IMR-90 (cell line): ENCODE measurements around the gene SECTM1. TPM values are rescaled to one million over a fixed set of nuclear protein-coding genes. Genes with fewer than 3 reads are reported as not detected.

Experiments
- ATAC-seq: fragments of 200-7000 bp; cut with Tn5 transposase; 2 replicates; pipeline ENCODE4 v1.9.1; 2020; ENCODE audit warnings: low read depth, mild to moderate bottlenecking, moderate library complexity
- BruUV-seq: library from RNA; stranded (reverse); fragments of 400-500 nt; replicated peaks from 2 replicates; lab custom pipeline; 2021; lab: Mats Ljungman, UMichigan
- CTCF ChIA-PET: fragments of 300-600 bp; formaldehyde crosslinking; extraction: SDS; loops from one replicate; lab custom pipeline; 2021; ENCODE audit warnings: antibody characterized with exemption; lab: Yijun Ruan, JAX
- POLR2A ChIA-PET: fragments of 300-600 bp; sonication (Branson Sonifier 250); formaldehyde crosslinking; loops from one replicate; lab custom pipeline; 2022; ENCODE audit warnings: antibody characterized with exemption; ENCODE audit not compliant: unreplicated experiment; lab: Charles Lee
- DNase-seq: peaks from one replicate; pipeline ENCODE4 v3.0.0; 2013
- H2AFZ ChIP-seq: replicated peaks from 2 replicates; pipeline ENCODE3; 2013; ENCODE audit warnings: low read length, mild to moderate bottlenecking; ENCODE audit not compliant: poor library complexity
- H2AK5ac ChIP-seq: 2 replicates; pipeline ENCODE4 v1.6.1; 2013; ENCODE audit warnings: low read depth, low read length, inconsistent platforms
- H2AK9ac ChIP-seq: replicated peaks from 2 replicates; pipeline ENCODE3; 2013; ENCODE audit warnings: mild to moderate bottlenecking, low read depth, low read length, moderate library complexity; ENCODE audit not compliant: poor library complexity
- H2BK120ac ChIP-seq: 2 replicates; pipeline ENCODE4 v1.6.1; 2013; ENCODE audit warnings: low read depth, low read length, inconsistent platforms
- H2BK15ac ChIP-seq: 3 replicates; pipeline ENCODE4 v1.6.1; 2013; ENCODE audit warnings: low read depth, low read length, inconsistent platforms
- H2BK20ac ChIP-seq: 2 replicates; pipeline ENCODE4 v1.6.1; 2013; ENCODE audit warnings: low read depth, mild to moderate bottlenecking, inconsistent platforms, low read length, moderate library complexity
- H2BK5ac ChIP-seq: 2 replicates; pipeline ENCODE4 v1.6.1; 2013; ENCODE audit warnings: mild to moderate bottlenecking, low read depth, low read length, inconsistent platforms; ENCODE audit not compliant: poor library complexity, severe bottlenecking
- H3K14ac ChIP-seq: replicated peaks from 2 replicates; pipeline ENCODE4 v1.6.1; 2013; ENCODE audit warnings: low read depth, low read length, inconsistent platforms
- H3K18ac ChIP-seq: 2 replicates; pipeline ENCODE4 v1.6.1; 2013; ENCODE audit warnings: low read depth, low read length, control low read depth
- H3K23ac ChIP-seq: 2 replicates; pipeline ENCODE4 v1.6.1; 2013; ENCODE audit warnings: low read depth, low read length, inconsistent platforms
- H3K27ac ChIP-seq: 2 replicates; pipeline ENCODE4 v1.5.1; 2013; ENCODE audit warnings: mild to moderate bottlenecking, control low read depth, low read length; ENCODE audit not compliant: insufficient read depth
- H3K27me3 ChIP-seq: 2 replicates; pipeline ENCODE4 v1.6.1; 2013; ENCODE audit warnings: low read length; ENCODE audit not compliant: control insufficient read depth, insufficient read depth
- H3K36me3 ChIP-seq: 2 replicates; pipeline ENCODE4 v1.6.1; 2013; ENCODE audit warnings: low read length, mixed read lengths; ENCODE audit not compliant: control insufficient read depth, insufficient read depth
- H3K4ac ChIP-seq: 2 replicates; pipeline ENCODE4 v1.6.1; 2013; ENCODE audit warnings: low read depth, low read length, inconsistent platforms
- H3K4me1 ChIP-seq: 2 replicates; pipeline ENCODE4 v1.6.1; 2013; ENCODE audit warnings: low read length, mixed read lengths; ENCODE audit not compliant: control insufficient read depth, insufficient read depth
- H3K4me2 ChIP-seq: 2 replicates; pipeline ENCODE4 v1.6.1; 2013; ENCODE audit warnings: low read depth, mild to moderate bottlenecking, control low read depth, low read length, moderate library complexity
- H3K4me3 ChIP-seq: 2 replicates; pipeline ENCODE4 v1.5.1; 2013; ENCODE audit warnings: low read depth, mild to moderate bottlenecking, control low read depth, low read length, moderate library complexity; ENCODE audit not compliant: insufficient read depth
- H3K56ac ChIP-seq: 2 replicates; pipeline ENCODE4 v1.6.1; 2013; ENCODE audit warnings: low read length, inconsistent platforms; ENCODE audit not compliant: insufficient read depth; ENCODE audit errors: extremely low read depth
- H3K79me1 ChIP-seq, 2 experiments: 2 replicates each; pipeline ENCODE4 v1.6.1; 2013; ENCODE audit warnings: low read length in 2 of 2, inconsistent platforms in 1 of 2, low read depth in 1 of 2
- H3K9ac ChIP-seq: 2 replicates; pipeline ENCODE4 v1.6.1; 2013; ENCODE audit warnings: low read depth, low read length, control low read depth
- H3K9me1 ChIP-seq: 2 replicates; pipeline ENCODE4 v1.6.1; 2013; ENCODE audit warnings: low read length, inconsistent platforms; ENCODE audit not compliant: insufficient read depth
- H3K9me3 ChIP-seq: 2 replicates; pipeline ENCODE4 v1.6.1; 2013; ENCODE audit warnings: low read length; ENCODE audit not compliant: control insufficient read depth, insufficient read depth
- H4K20me1 ChIP-seq: 2 replicates; pipeline ENCODE4 v1.6.1; 2013; ENCODE audit warnings: low read length, inconsistent platforms; ENCODE audit not compliant: insufficient read depth
- H4K5ac ChIP-seq: 2 replicates; pipeline ENCODE4 v1.6.1; 2013; ENCODE audit warnings: mild to moderate bottlenecking, low read depth, low read length, control low read depth
- H4K8ac ChIP-seq, 2 experiments: 2 replicates each; pipeline ENCODE4 v1.6.1; 2013; ENCODE audit warnings: low read depth in 2 of 2, low read length in 2 of 2, control low read depth in 1 of 2, inconsistent platforms in 1 of 2
- H4K91ac ChIP-seq: 2 replicates; pipeline ENCODE4 v1.6.1; 2013; ENCODE audit warnings: low read depth, low read length, inconsistent platforms; ENCODE audit not compliant: insufficient read depth
- BHLHE40 ChIP-seq: fragments of 150-350 bp; IDR thresholded peaks from 2 replicates; pipeline ENCODE4 v1.6.1; 2016; ENCODE audit warnings: mild to moderate bottlenecking, low read depth, low read length
- CEBPB ChIP-seq: IDR thresholded peaks from 2 replicates; pipeline ENCODE4 v1.6.1; 2012; ENCODE audit warnings: low read depth, low read length, improper control_type of control experiment
- CHD1 ChIP-seq: IDR thresholded peaks from 2 replicates; pipeline ENCODE4 v1.6.1; 2012; ENCODE audit warnings: low read depth, low read length, improper control_type of control experiment
- ELK1 ChIP-seq: fragments of 150-350 bp; IDR thresholded peaks from 2 replicates; pipeline ENCODE4 v1.6.1; 2016; ENCODE audit warnings: low read depth, mild to moderate bottlenecking, low read length, moderate library complexity, borderline replicate concordance
- FOS ChIP-seq: fragments of 150-350 bp; IDR thresholded peaks from 2 replicates; pipeline ENCODE4 v1.6.1; 2016; ENCODE audit warnings: low read depth, low read length
- MAFK ChIP-seq: IDR thresholded peaks from 2 replicates; pipeline ENCODE4 v1.6.1; 2012; ENCODE audit warnings: low read depth, low read length, improper control_type of control experiment
- MAZ ChIP-seq: IDR thresholded peaks from 2 replicates; pipeline ENCODE4 v1.6.1; 2012; ENCODE audit warnings: low read depth, mild to moderate bottlenecking, low read length, improper control_type of control experiment, moderate library complexity, borderline replicate concordance
- MXI1 ChIP-seq: IDR thresholded peaks from 2 replicates; pipeline ENCODE4 v1.6.1; 2012; ENCODE audit warnings: low read depth, mild to moderate bottlenecking, low read length, moderate library complexity, borderline replicate concordance
- NFE2L2 ChIP-seq: fragments of 150-350 bp; IDR thresholded peaks from 2 replicates; pipeline ENCODE4 v1.6.1; 2016; ENCODE audit warnings: low read depth, mild to moderate bottlenecking, low read length
- POLR2A ChIP-seq: IDR thresholded peaks from 2 replicates; pipeline ENCODE4 v1.6.1; 2012; ENCODE audit warnings: mild to moderate bottlenecking, low read depth, low read length
- RAD21 ChIP-seq: IDR thresholded peaks from 2 replicates; pipeline ENCODE4 v1.6.1; 2012; ENCODE audit warnings: low read length, improper control_type of control experiment
- RCOR1 ChIP-seq: IDR thresholded peaks from 2 replicates; pipeline ENCODE4 v1.6.1; 2012; ENCODE audit warnings: mild to moderate bottlenecking, low read length, improper control_type of control experiment; ENCODE audit not compliant: insufficient replicate concordance
- RFX5 ChIP-seq: IDR thresholded peaks from 2 replicates; pipeline ENCODE4 v1.8.0; 2012; ENCODE audit warnings: low read depth, mild to moderate bottlenecking, low read length, moderate library complexity
- SMC3 ChIP-seq: fragments of 150-350 bp; IDR thresholded peaks from 2 replicates; pipeline ENCODE4 v1.6.1; 2016; ENCODE audit warnings: low read depth, mild to moderate bottlenecking, antibody characterized with exemption, low read length, moderate library complexity
- WGBS, 2 experiments: methylation state at CpG; one replicate each; pipeline versions ENCODE4 v1.1.5 to v1.1.7; 2013; ENCODE audit warnings: missing lambda C conversion rate in 2 of 2; ENCODE audit not compliant: insufficient read length in 1 of 2; ENCODE audit errors: extremely low coverage in 2 of 2; 5-methylcytosine and 5-hydroxymethylcytosine counted together
- dilution Hi-C: fragments of 300-500 bp; cut with HindIII; formaldehyde crosslinking; loops from one replicate; pipeline ENCODE4 v1.14.3; 2018; ENCODE audit warnings: low sequenced_read_pairs; ENCODE audit not compliant: unreplicated experiment
- in situ Hi-C: fragments of 300-500 bp; cut with MboI; formaldehyde crosslinking; loops from 3 replicates; pipeline ENCODE4 v1.14.3; 2019; ENCODE audit warnings: low sequenced_read_pairs, inconsistent platforms, mixed read lengths
- intact Hi-C: fragments of 100-400 bp; cut with micrococcal nuclease; formaldehyde crosslinking; loops from 2 replicates; pipeline ENCODE4 v1.10.0; 2022
- polyA plus RNA-seq, 3 experiments: library from polyadenylated mRNA; depleted of rRNA; stranded (reverse); fragments of >200 nt; gene quantifications; 2 replicates each; pipeline ENCODE4 v1.2.3, GENCODE V29; 2012; ENCODE audit warnings: low replicate concordance in 1 of 3
- total RNA-seq: library from RNA; depleted of rRNA; stranded (reverse); fragments of >200 nt; gene quantifications from 2 replicates; pipeline ENCODE4 v1.2.3, GENCODE V29; 2012
- TF ChIP-seq, protein P1 (sequence below): conservative IDR thresholded peaks from 2 replicates; pipeline ENCODE4 v1.5.1; 2012; ENCODE audit warnings: mild to moderate bottlenecking, low read depth, low read length, improper control_type of control experiment
- TF ChIP-seq, protein P2 (sequence below): fragments of 150-350 bp; IDR thresholded peaks from 2 replicates; pipeline ENCODE4 v1.6.1; 2017; ENCODE audit warnings: mild to moderate bottlenecking, antibody characterized with exemption, low read length, low read depth

Gene SECTM1
- total and polyA plus RNA-seq, 2 of the 4 experiments (the other 2 are of a cell fraction), result 2.3 to 4.4 TPM

DNA sequence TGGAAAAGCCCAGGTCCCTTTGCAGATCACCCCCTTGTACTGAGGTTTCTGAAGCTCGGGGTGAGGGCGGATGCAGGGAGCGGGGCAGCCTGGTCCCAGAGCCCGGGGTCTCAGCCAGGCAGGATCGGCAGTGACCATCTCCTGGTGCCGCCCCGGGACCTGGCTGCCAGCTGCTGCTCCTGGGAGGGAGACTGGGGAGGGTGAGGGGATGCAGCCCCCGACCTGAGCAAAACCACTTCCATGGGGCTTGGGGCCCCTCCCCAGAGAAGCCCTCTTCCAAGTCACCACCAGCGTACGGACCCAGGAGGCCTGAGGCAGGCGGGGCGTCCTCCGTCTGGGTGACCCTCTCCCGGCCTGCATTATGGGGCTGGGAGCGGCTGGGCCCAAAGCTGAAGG, 31.0 kb downstream of the SECTM1 start:
- intact Hi-C loops, result no loop called here
- CTCF ChIA-PET, result no interaction called here

More for the DNA sequence above, 31.0 kb downstream of the SECTM1 start:
- POLR2A ChIA-PET, result no interaction called here
- no peak overlapping the region for H2AK5ac ChIP-seq
- H4K91ac ChIP-seq, result no peak overlapping the region
- no peak overlapping the region for H3K9ac ChIP-seq
- H3K27ac ChIP-seq, result no peak overlapping the region
- H3K79me1 ChIP-seq, result 0 out of 4 replicates have a peak, but pooled peaks cover 0 to 4% of the 10 kb centered on the region in 2 experiments
- H2BK120ac ChIP-seq, result no peak overlapping the region
- H2BK15ac ChIP-seq, result no peak overlapping the region
- peaks cover 13% of the 10 kb centered on the region for H3K4me1 ChIP-seq
- no peak overlapping the region for H3K14ac ChIP-seq
- no peak overlapping the region for H3K4ac ChIP-seq
- H3K56ac ChIP-seq, result no peak overlapping the region
- no peaks in the 10 kb centered on the region; the same call in 1 of the 2 replicates for H3K27me3 ChIP-seq
- no peak overlapping the region for H2AFZ ChIP-seq
- H2BK20ac ChIP-seq, result no peak overlapping the region
- dilution Hi-C loops, result no loop called here
- H4K5ac ChIP-seq, result no peak overlapping the region
- peaks cover 4% of the 10 kb centered on the region; the same call in 1 of the 2 replicates for H3K9me1 ChIP-seq
- H3K4me2 ChIP-seq, result no peak overlapping the region
- no peaks in the 10 kb centered on the region; the same call in 1 of the 2 replicates for H4K20me1 ChIP-seq
- no peaks in the 10 kb centered on the region for H3K36me3 ChIP-seq
- TF ChIP-seq, protein P1, sequence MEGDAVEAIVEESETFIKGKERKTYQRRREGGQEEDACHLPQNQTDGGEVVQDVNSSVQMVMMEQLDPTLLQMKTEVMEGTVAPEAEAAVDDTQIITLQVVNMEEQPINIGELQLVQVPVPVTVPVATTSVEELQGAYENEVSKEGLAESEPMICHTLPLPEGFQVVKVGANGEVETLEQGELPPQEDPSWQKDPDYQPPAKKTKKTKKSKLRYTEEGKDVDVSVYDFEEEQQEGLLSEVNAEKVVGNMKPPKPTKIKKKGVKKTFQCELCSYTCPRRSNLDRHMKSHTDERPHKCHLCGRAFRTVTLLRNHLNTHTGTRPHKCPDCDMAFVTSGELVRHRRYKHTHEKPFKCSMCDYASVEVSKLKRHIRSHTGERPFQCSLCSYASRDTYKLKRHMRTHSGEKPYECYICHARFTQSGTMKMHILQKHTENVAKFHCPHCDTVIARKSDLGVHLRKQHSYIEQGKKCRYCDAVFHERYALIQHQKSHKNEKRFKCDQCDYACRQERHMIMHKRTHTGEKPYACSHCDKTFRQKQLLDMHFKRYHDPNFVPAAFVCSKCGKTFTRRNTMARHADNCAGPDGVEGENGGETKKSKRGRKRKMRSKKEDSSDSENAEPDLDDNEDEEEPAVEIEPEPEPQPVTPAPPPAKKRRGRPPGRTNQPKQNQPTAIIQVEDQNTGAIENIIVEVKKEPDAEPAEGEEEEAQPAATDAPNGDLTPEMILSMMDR, result no peak
- TF ChIP-seq CEBPB (no peak), ELK1 (no peak), POLR2A (no peak), RCOR1 (no peak), RAD21 (no peak), CHD1 (no peak), MAFK (no peak), NFE2L2 (no peak), RFX5 (no peak), BHLHE40 (no peak), SMC3 (no peak), MAZ (no peak), FOS (no peak), MXI1 (no peak)
- TF ChIP-seq, protein P2, sequence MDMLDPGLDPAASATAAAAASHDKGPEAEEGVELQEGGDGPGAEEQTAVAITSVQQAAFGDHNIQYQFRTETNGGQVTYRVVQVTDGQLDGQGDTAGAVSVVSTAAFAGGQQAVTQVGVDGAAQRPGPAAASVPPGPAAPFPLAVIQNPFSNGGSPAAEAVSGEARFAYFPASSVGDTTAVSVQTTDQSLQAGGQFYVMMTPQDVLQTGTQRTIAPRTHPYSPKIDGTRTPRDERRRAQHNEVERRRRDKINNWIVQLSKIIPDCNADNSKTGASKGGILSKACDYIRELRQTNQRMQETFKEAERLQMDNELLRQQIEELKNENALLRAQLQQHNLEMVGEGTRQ, result no peak
- no peak overlapping the region for H3K4me3 ChIP-seq
- H3K23ac ChIP-seq, result no peak overlapping the region
- 85% methylated on average over 4 of the region's 15 CpGs; no CpG with 5 or more reads in 1 of the 2 experiments for WGBS, 2 experiments
- H2BK5ac ChIP-seq, result no peak overlapping the region
- in situ Hi-C loops, result no loop called here
- ATAC-seq (no peak), DNase-seq (no peak)
- H3K18ac ChIP-seq, result no peak overlapping the region
- BruUV-seq, result no TSS peak
- no peak overlapping the region for H4K8ac ChIP-seq
- H2AK9ac ChIP-seq, result no peak overlapping the region
- no peaks in the 10 kb centered on the region for H3K9me3 ChIP-seq
